Transverse colon (tissue), 4 donors: ENCODE results near the gene IFT122. TPM values are rescaled to one million over a fixed set of nuclear protein-coding genes. Genes with fewer than 3 reads are reported as not detected.
A peak's percentile ranks its signal among the peaks of the same experiment; 100 is the strongest.
"Not testable (repeated sequence)": the region's sequence is repeated elsewhere in the genome, so short reads cannot be mapped to it uniquely, and the experiment has no call there.

Source experiments
- DNase-seq: peaks from one replicate; pipeline ENCODE4 v3.0.0-alpha.2; 2019
- H3K27ac ChIP-seq, 4 donors: fragments of 200-600 bp; sonication (generic); 2 replicates each; pipeline ENCODE4 v1.5.1; 2016 to 2018; ENCODE audit warnings: inconsistent platforms in 4 of 4
- H3K27me3 ChIP-seq: fragments of 200-600 bp; sonication (generic); 2 replicates; pipeline ENCODE4 v1.5.1; 2017; ENCODE audit warnings: inconsistent platforms
- H3K36me3 ChIP-seq, 4 donors: fragments of 200-600 bp; sonication (generic); 2 replicates each; pipeline ENCODE4 v1.5.1; 2017 to 2019; ENCODE audit warnings: inconsistent platforms in 4 of 4
- H3K4me1 ChIP-seq, 4 donors: fragments of 200-600 bp; sonication (generic); 2 replicates each; pipeline ENCODE4 v1.5.1; 2017 to 2020; ENCODE audit warnings: inconsistent platforms in 4 of 4
- H3K4me3 ChIP-seq, 4 donors: fragments of 200-600 bp; sonication (generic); 1 replicate in 1 of 4; 2 replicates in 3 of 4; pipeline versions ENCODE4 v1.5.1 to v1.6.1; 2017 to 2019; ENCODE audit warnings: inconsistent platforms in 4 of 4
- H3K9me3 ChIP-seq, 2 donors: fragments of 200-600 bp; sonication (generic); 2 replicates each; pipeline ENCODE4 v1.5.1; 2017 to 2019; ENCODE audit warnings: inconsistent platforms in 2 of 2
- CTCF ChIP-seq, 5 experiments: fragments of 200-600 bp in 3 of 5; fragments of 450-650 bp in 2 of 5; sonication (generic) in 3 of 5; IDR thresholded peaks; 1 replicate in 2 of 5; 2 replicates in 3 of 5; pipeline ENCODE4 v1.5.1; 2016 to 2017; ENCODE audit warnings: antibody characterized with exemption in 5 of 5, inconsistent platforms in 3 of 5, mild to moderate bottlenecking in 2 of 5, moderate library complexity in 1 of 5
- EP300 ChIP-seq: sonication (generic); formaldehyde crosslinking; IDR thresholded peaks from one replicate; pipeline ENCODE4 v1.6.1; 2017; ENCODE audit warnings: antibody characterized with exemption, low read depth
- POLR2A ChIP-seq: fragments of 450-650 bp; IDR thresholded peaks from one replicate; pipeline ENCODE4 v1.6.1; 2016; ENCODE audit warnings: antibody characterized with exemption, mild to moderate bottlenecking, moderate library complexity
- POLR2AphosphoS5 ChIP-seq, 3 donors: sonication (generic); formaldehyde crosslinking; IDR thresholded peaks; one replicate each; pipeline ENCODE4 v1.6.1; 2016; ENCODE audit warnings: antibody characterized with exemption in 3 of 3
- WGBS, 2 donors: methylation state at CpG; one replicate each; pipeline ENCODE4 v1.1.5; 2018; ENCODE audit warnings: low coverage in 1 of 2; 5-methylcytosine and 5-hydroxymethylcytosine counted together
- in situ Hi-C, 4 donors: fragments of 200-750 bp; cut with MboI; loops; one replicate each; pipeline versions ENCODE4 v1.15.0 to v1.15.1; 2017; ENCODE audit warnings: low sequenced_read_pairs in 3 of 4, low pct_ligation_motif_present in 1 of 4, low pct_unique_long_range_greater_than_20kb in 1 of 4
- intact Hi-C: fragments of 100-400 bp; cut with DNase I; formaldehyde crosslinking; loops from one replicate; pipeline ENCODE4 v1.15.1; 2023; ENCODE audit warnings: low total_unique reads
- total RNA-seq, 4 donors: library from RNA; depleted of rRNA; stranded (reverse); fragments of >200 nt; gene quantifications; one replicate each; pipeline ENCODE4 v1.1.0, GENCODE V29; 2016

The IFT122 gene
- total RNA-seq, 4 donors from 2014 or later: 15.0 to 77.6 (median 16.7) TPM

DNA sequence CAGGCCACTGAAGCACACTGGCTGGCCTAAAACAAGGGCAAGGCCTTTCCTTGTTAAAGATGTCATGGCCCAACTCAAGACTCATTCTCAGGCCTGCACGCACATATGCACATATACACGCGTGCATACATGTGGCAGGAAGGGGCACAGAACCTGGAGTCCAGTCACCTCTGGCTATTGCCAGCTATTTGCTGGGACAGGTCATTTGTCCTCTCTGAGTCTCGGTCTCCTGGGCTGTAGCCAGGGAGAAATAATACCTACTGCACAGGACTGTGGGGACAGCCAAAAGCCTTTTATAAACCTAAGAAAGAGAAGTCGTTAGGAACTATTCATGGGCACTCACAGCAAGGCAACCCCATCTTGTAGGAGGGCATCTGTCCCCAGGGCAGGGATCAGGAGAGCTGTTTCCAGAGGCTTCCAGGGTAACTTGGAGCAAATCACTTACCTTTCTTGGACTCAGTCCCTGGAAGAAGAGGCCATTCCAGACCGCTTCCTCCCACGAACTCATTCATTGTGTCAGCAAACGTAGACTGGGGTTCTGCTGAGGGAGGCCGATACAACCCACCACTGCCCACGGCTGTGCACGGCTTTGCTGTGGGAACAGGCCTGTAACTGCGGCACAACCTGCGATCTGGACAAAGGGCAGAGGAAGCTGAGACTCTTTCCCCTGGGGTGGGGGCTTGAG is 47.3 kb downstream of the IFT122 start:
- in situ Hi-C loops (loop anchor here (25.0 kb wide), 3 partner anchors 150 to 450 kb away; no protein-coding TSS in a partner anchor), intact Hi-C loops (no loop called here)
- Histone ChIP-seq H3K36me3 (no peaks in the 10 kb centered on the region), H3K27ac (peak overlapping the region in 3 of 4 donors; percentile 58 to 73 (median 64)), H3K4me1 (peaks cover 0 to 11% (median 6%) of the 10 kb centered on the region in 4 donors), H3K9me3 (no peaks in the 10 kb centered on the region), H3K27me3 (no peaks in the 10 kb centered on the region), H3K4me3 (no peak overlapping the region)
- WGBS, 2 donors: 91% methylated on average over 13 of the region's 13 CpGs; no CpG with 5 or more reads in 1 of the 2 donors
- TF ChIP-seq POLR2A (no peak), CTCF (IDR thresholded peaks at IDR 0.05) (no peak), EP300 (no peak), POLR2AphosphoS5 (IDR thresholded peaks at IDR 0.05) (no peak)
- DNase-seq: no peak

- in situ Hi-C loops: loop anchor here (25.0 kb wide), 3 partner anchors 149 to 449 kb away; no protein-coding TSS in a partner anchor
These were observed 47.9 kb downstream of the IFT122 start for GRCh38 chr3:129487868-129488335.

GRCh38 chr3:129489258-129489657 is 49.2 kb downstream of the IFT122 start:
- H3K27me3 ChIP-seq, H3K27ac ChIP-seq, H3K9me3 ChIP-seq, intact Hi-C loops, DNase-seq, H3K4me3 ChIP-seq, H3K36me3 ChIP-seq: not testable (repeated sequence)
- H3K4me1 ChIP-seq: peaks cover 0 to 13% (median 6%) of the 10 kb centered on the region in 4 donors
- in situ Hi-C loops: loop anchor here (25.0 kb wide), 3 partner anchors 148 to 448 kb away; no protein-coding TSS in a partner anchor
- 81 to 89% methylated on average over 3 to 10 of the region's 10 CpGs for WGBS, 2 donors

More at GRCh38 chr3:129487868-129488335, 47.9 kb downstream of the IFT122 start:
- H3K36me3 ChIP-seq, intact Hi-C loops, H3K4me3 ChIP-seq, H3K9me3 ChIP-seq, H3K27ac ChIP-seq, DNase-seq, H3K27me3 ChIP-seq: not testable (repeated sequence)
- WGBS, 2 donors: 78 to 100% methylated on average over 1 to 4 of the region's 4 CpGs
- peaks cover 0 to 11% (median 6%) of the 10 kb centered on the region in 4 donors for H3K4me1 ChIP-seq

DNA sequence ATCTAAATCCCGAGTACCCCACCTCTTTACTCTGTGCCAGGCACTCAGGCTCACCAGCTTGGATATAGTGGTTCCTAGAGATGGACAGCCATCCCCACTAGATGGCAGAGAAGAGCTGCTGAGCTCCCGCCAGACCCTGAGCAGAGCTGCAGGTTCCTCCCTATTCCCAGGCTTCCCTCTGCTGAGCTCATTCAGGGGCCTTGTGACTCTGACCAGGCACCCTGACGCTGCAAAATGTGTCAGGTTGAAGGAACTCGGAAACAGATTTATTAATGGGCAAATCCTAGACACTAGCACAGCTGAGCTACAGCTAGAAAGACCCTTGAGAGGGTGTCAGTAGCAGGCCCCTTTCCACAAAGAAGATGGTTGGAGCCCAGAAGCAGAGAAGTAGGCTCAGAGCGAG is 50.2 kb downstream of the IFT122 start:
- peak; percentile 77 to 85 (median 78) for TF ChIP-seq CTCF (IDR thresholded peaks at IDR 0.05)
- peak in 2 of 3 donors; percentile 37 to 38 for TF ChIP-seq POLR2AphosphoS5 (IDR thresholded peaks at IDR 0.05)
- no peak for TF ChIP-seq POLR2A
- Histone ChIP-seq H3K4me3 (no peak overlapping the region), H3K27me3 (no peaks in the 10 kb centered on the region), H3K9me3 (no peaks in the 10 kb centered on the region), H3K4me1 (peaks cover 0 to 17% (median 6%) of the 10 kb centered on the region in 4 donors), H3K36me3 (no peaks in the 10 kb centered on the region), H3K27ac (peak overlapping the region; percentile 65 to 72 (median 69))
- peak; percentile 74 for DNase-seq
- in situ Hi-C loops: loop anchor here (25.0 kb wide), 3 partner anchors 147 to 447 kb away; no protein-coding TSS in a partner anchor
- WGBS, 2 donors: 13 to 45% methylated on average over 1 to 5 of the region's 5 CpGs
- intact Hi-C loops: loop anchor here (10.0 kb wide), 3 partner anchors 115 to 445 kb away; partner anchors contain the start of gene PLXND1

- H3K27me3 ChIP-seq, H3K9me3 ChIP-seq, H3K36me3 ChIP-seq, DNase-seq, H3K4me3 ChIP-seq: not testable (repeated sequence)
- intact Hi-C loops: loop anchor here (10.0 kb wide), 3 partner anchors 114 to 444 kb away; partner anchors contain the start of gene PLXND1
- 84 to 89% methylated on average over 3 to 4 of the region's 4 CpGs for WGBS, 2 donors
- peaks cover 0 to 17% (median 6%) of the 10 kb centered on the region in 4 donors for H3K4me1 ChIP-seq
- in situ Hi-C loops: loop anchor here (25.0 kb wide), 3 partner anchors 146 to 446 kb away; no protein-coding TSS in a partner anchor
- H3K27ac ChIP-seq: peak overlapping the region in 2 of 4 donors; percentile 68 to 72
These were observed 51.1 kb downstream of the IFT122 start for GRCh38 chr3:129491077-129491476.
